ENCODE measurements around the gene BEND6. TPM values are rescaled to one million over a fixed set of nuclear protein-coding genes. Genes with fewer than 3 reads are reported as not detected.
"Not testable (repeated sequence)": the region's sequence is repeated elsewhere in the genome, so short reads cannot be mapped to it uniquely, and the experiment has no call there.

The BEND6 gene
- total RNA-seq, 2 donors from 2014 or later = 0.32 to 0.61 TPM

- Histone ChIP-seq H3K9ac (ENCODE audit: low read depth in 2 of 2, low read length in 2 of 2) (no peak overlapping the region), H3K36me3 (no peaks in the 10 kb centered on the region), H3K4me3 (no peak overlapping the region), H3K27me3 (no peaks in the 10 kb centered on the region), H3K9me3 (no peaks in the 10 kb centered on the region), H3K27ac (no peak overlapping the region), H3K4me1 (no peaks in the 10 kb centered on the region)
- DNase-seq = no peak
- intact Hi-C loops (cut with DNase I) = no loop called here
- no peak for TF ChIP-seq CTCF (IDR thresholded peaks at IDR 0.05)
Observed at GRCh38 chr6:57029213-57029612, 74.3 kb downstream of the BEND6 start.

GRCh38 chr6:57033228-57033627, 78.3 kb downstream of the BEND6 start:
- TF ChIP-seq CTCF (IDR thresholded peaks at IDR 0.05) = no peak
- Histone ChIP-seq H3K36me3 (no peaks in the 10 kb centered on the region), H3K9ac (ENCODE audit: low read depth in 2 of 2, low read length in 2 of 2) (no peak overlapping the region), H3K27ac (no peak overlapping the region), H3K27me3 (no peaks in the 10 kb centered on the region), H3K9me3 (no peaks in the 10 kb centered on the region), H3K4me1 (no peaks in the 10 kb centered on the region), H3K4me3 (no peak overlapping the region)
- DNase-seq = no peak
- intact Hi-C loops (cut with DNase I) = no loop called here

GRCh38 chr6:57035549-57035948, 80.6 kb downstream of the BEND6 start:
- intact Hi-C loops (cut with DNase I) = no loop called here
- Histone ChIP-seq H3K9ac (ENCODE audit: low read depth in 2 of 2, low read length in 2 of 2) (no peak overlapping the region), H3K27me3 (no peaks in the 10 kb centered on the region), H3K4me1 (no peaks in the 10 kb centered on the region), H3K27ac (no peak overlapping the region), H3K36me3 (no peaks in the 10 kb centered on the region), H3K4me3 (no peak overlapping the region), H3K9me3 (no peaks in the 10 kb centered on the region)
- DNase-seq = no peak
- TF ChIP-seq CTCF (IDR thresholded peaks at IDR 0.05) = no peak

GRCh38 chr6:57038906-57039305, 84.0 kb downstream of the BEND6 start:
- Histone ChIP-seq H3K9ac (ENCODE audit: low read depth in 2 of 2, low read length in 2 of 2) (no peak overlapping the region), H3K9me3 (no peaks in the 10 kb centered on the region), H3K27ac (no peak overlapping the region), H3K27me3 (no peaks in the 10 kb centered on the region), H3K4me3 (no peak overlapping the region), H3K4me1 (no peaks in the 10 kb centered on the region), H3K36me3 (no peaks in the 10 kb centered on the region)
- intact Hi-C loops (cut with DNase I) = no loop called here
- no peak for DNase-seq
- no peak for TF ChIP-seq CTCF (IDR thresholded peaks at IDR 0.05)

GRCh38 chr6:57040011-57040410, 85.1 kb downstream of the BEND6 start:
- no peak for TF ChIP-seq CTCF (IDR thresholded peaks at IDR 0.05)
- Histone ChIP-seq H3K4me1 (no peaks in the 10 kb centered on the region), H3K27me3 (no peaks in the 10 kb centered on the region), H3K27ac (no peak overlapping the region), H3K4me3 (no peak overlapping the region), H3K9me3 (no peaks in the 10 kb centered on the region), H3K9ac (ENCODE audit: low read depth in 2 of 2, low read length in 2 of 2) (no peak overlapping the region), H3K36me3 (no peaks in the 10 kb centered on the region)
- DNase-seq = no peak
- intact Hi-C loops (cut with DNase I) = loop anchor here (10.0 kb wide), 1 partner anchor 275 kb away; the partner anchor contains the start of gene PRIM2

- intact Hi-C loops (cut with DNase I) = loop anchor here (10.0 kb wide), 1 partner anchor 271 kb away; the partner anchor contains the start of gene PRIM2
- H3K9me3 ChIP-seq; H3K36me3 ChIP-seq; H3K9ac ChIP-seq (ENCODE audit: low read depth in 2 of 2, low read length in 2 of 2); H3K4me1 ChIP-seq; DNase-seq; H3K4me3 ChIP-seq; H3K27me3 ChIP-seq; H3K27ac ChIP-seq: not testable (repeated sequence)
Observed at GRCh38 chr6:57044061-57044460, 89.2 kb downstream of the BEND6 start.

Measured in colonic mucosa (tissue), 4 donors.